IMR-90 (cell line): ENCODE data around the gene C1QTNF12. TPM values are rescaled to one million over a fixed set of nuclear protein-coding genes. Genes with fewer than 3 reads are reported as not detected.
A peak's percentile ranks its signal among the peaks of the same experiment; 100 is the strongest.
"Not testable (repeated sequence)": the region's sequence is repeated elsewhere in the genome, so short reads cannot be mapped to it uniquely, and the experiment has no call there.

Source experiments
- ATAC-seq: fragments of 200-7000 bp; cut with Tn5 transposase; 2 replicates; pipeline ENCODE4 v1.9.1; 2020; ENCODE audit warnings: low read depth, mild to moderate bottlenecking, moderate library complexity
- BruUV-seq: library from RNA; stranded (reverse); fragments of 400-500 nt; replicated peaks from 2 replicates; lab custom pipeline; 2021; lab: Mats Ljungman, UMichigan
- CTCF ChIA-PET: fragments of 300-600 bp; formaldehyde crosslinking; extraction: SDS; loops from one replicate; lab custom pipeline; 2021; ENCODE audit warnings: antibody characterized with exemption; lab: Yijun Ruan, JAX
- POLR2A ChIA-PET: fragments of 300-600 bp; sonication (Branson Sonifier 250); formaldehyde crosslinking; loops from one replicate; lab custom pipeline; 2022; ENCODE audit warnings: antibody characterized with exemption; ENCODE audit not compliant: unreplicated experiment; lab: Charles Lee
- DNase-seq: peaks from one replicate; pipeline ENCODE4 v3.0.0; 2013
- H2AFZ ChIP-seq: replicated peaks from 2 replicates; pipeline ENCODE3; 2013; ENCODE audit warnings: low read length, mild to moderate bottlenecking; ENCODE audit not compliant: poor library complexity
- H2AK5ac ChIP-seq: 2 replicates; pipeline ENCODE4 v1.6.1; 2013; ENCODE audit warnings: low read depth, low read length, inconsistent platforms
- H2AK9ac ChIP-seq: replicated peaks from 2 replicates; pipeline ENCODE3; 2013; ENCODE audit warnings: mild to moderate bottlenecking, low read depth, low read length, moderate library complexity; ENCODE audit not compliant: poor library complexity
- H2BK120ac ChIP-seq: 2 replicates; pipeline ENCODE4 v1.6.1; 2013; ENCODE audit warnings: low read depth, low read length, inconsistent platforms
- H2BK15ac ChIP-seq: 3 replicates; pipeline ENCODE4 v1.6.1; 2013; ENCODE audit warnings: low read depth, low read length, inconsistent platforms
- H2BK20ac ChIP-seq: 2 replicates; pipeline ENCODE4 v1.6.1; 2013; ENCODE audit warnings: low read depth, mild to moderate bottlenecking, inconsistent platforms, low read length, moderate library complexity
- H2BK5ac ChIP-seq: 2 replicates; pipeline ENCODE4 v1.6.1; 2013; ENCODE audit warnings: mild to moderate bottlenecking, low read depth, low read length, inconsistent platforms; ENCODE audit not compliant: poor library complexity, severe bottlenecking
- H3K14ac ChIP-seq: replicated peaks from 2 replicates; pipeline ENCODE4 v1.6.1; 2013; ENCODE audit warnings: low read depth, low read length, inconsistent platforms
- H3K18ac ChIP-seq: 2 replicates; pipeline ENCODE4 v1.6.1; 2013; ENCODE audit warnings: low read depth, low read length, control low read depth
- H3K23ac ChIP-seq: 2 replicates; pipeline ENCODE4 v1.6.1; 2013; ENCODE audit warnings: low read depth, low read length, inconsistent platforms
- H3K27ac ChIP-seq: 2 replicates; pipeline ENCODE4 v1.5.1; 2013; ENCODE audit warnings: mild to moderate bottlenecking, control low read depth, low read length; ENCODE audit not compliant: insufficient read depth
- H3K27me3 ChIP-seq: 2 replicates; pipeline ENCODE4 v1.6.1; 2013; ENCODE audit warnings: low read length; ENCODE audit not compliant: control insufficient read depth, insufficient read depth
- H3K36me3 ChIP-seq: 2 replicates; pipeline ENCODE4 v1.6.1; 2013; ENCODE audit warnings: low read length, mixed read lengths; ENCODE audit not compliant: control insufficient read depth, insufficient read depth
- H3K4ac ChIP-seq: 2 replicates; pipeline ENCODE4 v1.6.1; 2013; ENCODE audit warnings: low read depth, low read length, inconsistent platforms
- H3K4me1 ChIP-seq: 2 replicates; pipeline ENCODE4 v1.6.1; 2013; ENCODE audit warnings: low read length, mixed read lengths; ENCODE audit not compliant: control insufficient read depth, insufficient read depth
- H3K4me2 ChIP-seq: 2 replicates; pipeline ENCODE4 v1.6.1; 2013; ENCODE audit warnings: low read depth, mild to moderate bottlenecking, control low read depth, low read length, moderate library complexity
- H3K4me3 ChIP-seq: 2 replicates; pipeline ENCODE4 v1.5.1; 2013; ENCODE audit warnings: low read depth, mild to moderate bottlenecking, control low read depth, low read length, moderate library complexity; ENCODE audit not compliant: insufficient read depth
- H3K56ac ChIP-seq: 2 replicates; pipeline ENCODE4 v1.6.1; 2013; ENCODE audit warnings: low read length, inconsistent platforms; ENCODE audit not compliant: insufficient read depth; ENCODE audit errors: extremely low read depth
- H3K79me1 ChIP-seq, 2 experiments: 2 replicates each; pipeline ENCODE4 v1.6.1; 2013; ENCODE audit warnings: low read length in 2 of 2, inconsistent platforms in 1 of 2, low read depth in 1 of 2
- H3K9ac ChIP-seq: 2 replicates; pipeline ENCODE4 v1.6.1; 2013; ENCODE audit warnings: low read depth, low read length, control low read depth
- H3K9me1 ChIP-seq: 2 replicates; pipeline ENCODE4 v1.6.1; 2013; ENCODE audit warnings: low read length, inconsistent platforms; ENCODE audit not compliant: insufficient read depth
- H3K9me3 ChIP-seq: 2 replicates; pipeline ENCODE4 v1.6.1; 2013; ENCODE audit warnings: low read length; ENCODE audit not compliant: control insufficient read depth, insufficient read depth
- H4K20me1 ChIP-seq: 2 replicates; pipeline ENCODE4 v1.6.1; 2013; ENCODE audit warnings: low read length, inconsistent platforms; ENCODE audit not compliant: insufficient read depth
- H4K5ac ChIP-seq: 2 replicates; pipeline ENCODE4 v1.6.1; 2013; ENCODE audit warnings: mild to moderate bottlenecking, low read depth, low read length, control low read depth
- H4K8ac ChIP-seq, 2 experiments: 2 replicates each; pipeline ENCODE4 v1.6.1; 2013; ENCODE audit warnings: low read depth in 2 of 2, low read length in 2 of 2, control low read depth in 1 of 2, inconsistent platforms in 1 of 2
- H4K91ac ChIP-seq: 2 replicates; pipeline ENCODE4 v1.6.1; 2013; ENCODE audit warnings: low read depth, low read length, inconsistent platforms; ENCODE audit not compliant: insufficient read depth
- WGBS, 2 experiments: methylation state at CpG; one replicate each; pipeline versions ENCODE4 v1.1.5 to v1.1.7; 2013; ENCODE audit warnings: missing lambda C conversion rate in 2 of 2; ENCODE audit not compliant: insufficient read length in 1 of 2; ENCODE audit errors: extremely low coverage in 2 of 2; 5-methylcytosine and 5-hydroxymethylcytosine counted together
- dilution Hi-C: fragments of 300-500 bp; cut with HindIII; formaldehyde crosslinking; loops from one replicate; pipeline ENCODE4 v1.14.3; 2018; ENCODE audit warnings: low sequenced_read_pairs; ENCODE audit not compliant: unreplicated experiment
- in situ Hi-C: fragments of 300-500 bp; cut with MboI; formaldehyde crosslinking; loops from 3 replicates; pipeline ENCODE4 v1.14.3; 2019; ENCODE audit warnings: low sequenced_read_pairs, inconsistent platforms, mixed read lengths
- intact Hi-C: fragments of 100-400 bp; cut with micrococcal nuclease; formaldehyde crosslinking; loops from 2 replicates; pipeline ENCODE4 v1.10.0; 2022
- polyA plus RNA-seq, 3 experiments: library from polyadenylated mRNA; depleted of rRNA; stranded (reverse); fragments of >200 nt; gene quantifications; 2 replicates each; pipeline ENCODE4 v1.2.3, GENCODE V29; 2012; ENCODE audit warnings: low replicate concordance in 1 of 3
- total RNA-seq: library from RNA; depleted of rRNA; stranded (reverse); fragments of >200 nt; gene quantifications from 2 replicates; pipeline ENCODE4 v1.2.3, GENCODE V29; 2012

C1QTNF12 gene
- total and polyA plus RNA-seq, 2 of the 4 experiments (the other 2 are of a cell fraction): 0.36 to 1.1 TPM

DNA sequence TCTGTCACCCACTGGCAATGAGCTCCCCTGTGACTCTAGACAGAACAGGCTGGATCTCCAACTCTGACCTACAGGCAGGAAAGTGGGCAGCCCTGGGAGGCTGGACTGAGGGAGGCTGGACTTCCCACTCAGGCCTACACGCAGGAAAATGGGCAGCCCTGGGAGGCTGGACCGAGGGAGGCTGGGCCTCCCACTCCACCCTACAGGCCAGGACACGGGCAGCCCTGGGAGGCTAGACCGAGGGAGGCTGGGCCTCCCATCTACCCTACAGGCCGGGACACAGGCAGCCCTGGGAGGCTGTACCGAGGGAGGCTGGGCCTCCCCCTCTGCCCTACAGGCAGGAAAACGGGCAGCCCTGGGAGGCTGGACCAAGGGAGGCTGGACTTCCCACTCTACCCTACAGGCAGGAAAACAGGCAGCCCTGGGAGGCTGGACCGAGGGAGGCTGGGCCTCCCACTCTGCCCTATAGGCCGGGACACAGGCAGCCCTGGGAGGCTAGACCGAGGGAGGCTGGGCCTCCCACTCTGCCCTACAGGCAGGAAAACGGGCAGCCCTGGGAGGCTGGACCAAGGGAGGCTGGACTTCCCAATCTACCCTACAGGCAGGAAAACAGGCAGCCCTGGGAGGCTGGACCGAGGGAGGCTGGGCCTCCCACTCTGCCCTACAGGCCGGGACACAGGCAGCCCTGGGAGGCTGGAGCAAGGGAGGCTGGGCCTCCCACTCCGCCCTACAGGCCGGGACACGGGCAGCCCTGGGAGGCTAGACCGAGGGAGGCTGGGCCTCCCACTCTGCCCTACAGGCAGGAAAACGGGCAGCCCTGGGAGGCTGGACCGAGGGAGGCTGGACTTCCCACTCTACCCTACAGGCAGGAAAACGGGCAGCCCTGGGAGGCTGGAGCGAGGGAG is 1.7 kb upstream of the C1QTNF12 start:
- H3K9ac ChIP-seq, H4K8ac ChIP-seq, H3K4ac ChIP-seq, H2BK5ac ChIP-seq, DNase-seq, H4K20me1 ChIP-seq, H3K14ac ChIP-seq, H3K4me3 ChIP-seq, H3K79me1 ChIP-seq, in situ Hi-C loops, H3K18ac ChIP-seq, H2AFZ ChIP-seq, CTCF ChIA-PET, intact Hi-C loops, H3K4me2 ChIP-seq, dilution Hi-C loops, H3K9me3 ChIP-seq, H4K91ac ChIP-seq, H3K9me1 ChIP-seq, H3K27ac ChIP-seq, H2AK9ac ChIP-seq, POLR2A ChIA-PET, H3K23ac ChIP-seq, H2BK120ac ChIP-seq, H2BK15ac ChIP-seq, H4K5ac ChIP-seq, BruUV-seq, H3K56ac ChIP-seq, ATAC-seq, H2BK20ac ChIP-seq, H3K27me3 ChIP-seq: not testable (repeated sequence)
- Histone ChIP-seq H2AK5ac (0 out of 2 replicates have a peak overlapping the region, but pooled peaks have one; percentile 3), H3K36me3 (peaks cover 18% of the 10 kb centered on the region), H3K4me1 (peaks cover 13% of the 10 kb centered on the region)
- WGBS, 2 experiments: 100% methylated on average over 1 of the region's 21 CpGs; no CpG with 5 or more reads in 1 of the 2 experiments
